ENCODE data around the gene LHX6. TPM values are rescaled to one million over a fixed set of nuclear protein-coding genes. Genes with fewer than 3 reads are reported as not detected.
A peak's percentile ranks its signal among the peaks of the same experiment; 100 is the strongest.

Gene LHX6
- total RNA-seq, 1 experiment from 2014 or later, result not detected

GRCh38 chr9:122263699-122264349, 35.1 kb upstream of the LHX6 start:
- H3K4me3 ChIP-seq (ENCODE audit: low read length), result peak overlapping the region; percentile 79
- H3K9me3 ChIP-seq (ENCODE audit: low read length), result no peaks in the 10 kb centered on the region
- peaks cover 91% of the 10 kb centered on the region for H3K79me2 ChIP-seq (ENCODE audit: low read length)
- no peaks in the 10 kb centered on the region for H3K9me2 ChIP-seq (replicated peaks; ENCODE audit: insufficient read depth, low read length)
- peaks cover 25% of the 10 kb centered on the region for H3K4me1 ChIP-seq (ENCODE audit: low read length)
- H2AFZ ChIP-seq (ENCODE audit: low read length), result peak overlapping the region; percentile 38
- H4K20me1 ChIP-seq (ENCODE audit: insufficient read depth, low read depth, low read length), result peaks cover 3% of the 10 kb centered on the region; the same call in 1 of the 2 replicates
- no peaks in the 10 kb centered on the region for H3K27me3 ChIP-seq (ENCODE audit: low read length)
- peak overlapping the region; percentile 92 for H3K4me2 ChIP-seq (ENCODE audit: low read depth, low read length, poor library complexity, severe bottlenecking)
- peak overlapping the region; percentile 93 for H3K9ac ChIP-seq (ENCODE audit: low read length)
- H3K27ac ChIP-seq (ENCODE audit: low read length), result peak overlapping the region; percentile 50
- peaks cover 12% of the 10 kb centered on the region for H3K36me3 ChIP-seq (ENCODE audit: insufficient read depth, low read length)
- peak; percentile 60 for DNase-seq

- H3K9ac ChIP-seq (ENCODE audit: low read length), result no peak overlapping the region
- peaks cover 17% of the 10 kb centered on the region; the same call in 1 of the 2 replicates for H3K36me3 ChIP-seq (ENCODE audit: insufficient read depth, low read length)
- H3K9me2 ChIP-seq (replicated peaks; ENCODE audit: insufficient read depth, low read length), result no peaks in the 10 kb centered on the region
- no peak overlapping the region for H3K4me3 ChIP-seq (ENCODE audit: low read length)
- no peak overlapping the region for H2AFZ ChIP-seq (ENCODE audit: low read length)
- H3K9me3 ChIP-seq (ENCODE audit: low read length), result no peaks in the 10 kb centered on the region
- no peak overlapping the region for H3K4me2 ChIP-seq (ENCODE audit: low read depth, low read length, poor library complexity, severe bottlenecking)
- H4K20me1 ChIP-seq (ENCODE audit: insufficient read depth, low read depth, low read length), result peaks cover 3% of the 10 kb centered on the region; the same call in 1 of the 2 replicates
- H3K79me2 ChIP-seq (ENCODE audit: low read length), result peaks cover 89% of the 10 kb centered on the region
- no peak overlapping the region for H3K27ac ChIP-seq (ENCODE audit: low read length)
- H3K4me1 ChIP-seq (ENCODE audit: low read length), result peaks cover 25% of the 10 kb centered on the region
- H3K27me3 ChIP-seq (ENCODE audit: low read length), result no peaks in the 10 kb centered on the region
- no peak for DNase-seq
Measured at GRCh38 chr9:122262073-122262472, 33.3 kb upstream of the LHX6 start.

GRCh38 chr9:122261469-122261881, 32.7 kb upstream of the LHX6 start:
- H3K9me2 ChIP-seq (replicated peaks; ENCODE audit: insufficient read depth, low read length), result no peaks in the 10 kb centered on the region
- no peak overlapping the region for H3K4me2 ChIP-seq (ENCODE audit: low read depth, low read length, poor library complexity, severe bottlenecking)
- peaks cover 25% of the 10 kb centered on the region for H3K4me1 ChIP-seq (ENCODE audit: low read length)
- H4K20me1 ChIP-seq (ENCODE audit: insufficient read depth, low read depth, low read length), result peaks cover 3% of the 10 kb centered on the region; the same call in 1 of the 2 replicates
- H3K79me2 ChIP-seq (ENCODE audit: low read length), result peaks cover 90% of the 10 kb centered on the region
- H3K27me3 ChIP-seq (ENCODE audit: low read length), result no peaks in the 10 kb centered on the region
- peaks cover 17% of the 10 kb centered on the region; the same call in 1 of the 2 replicates for H3K36me3 ChIP-seq (ENCODE audit: insufficient read depth, low read length)
- H2AFZ ChIP-seq (ENCODE audit: low read length), result no peak overlapping the region
- DNase-seq, result no peak
- no peak overlapping the region for H3K9ac ChIP-seq (ENCODE audit: low read length)
- no peak overlapping the region for H3K27ac ChIP-seq (ENCODE audit: low read length)
- no peak overlapping the region for H3K4me3 ChIP-seq (ENCODE audit: low read length)
- no peaks in the 10 kb centered on the region for H3K9me3 ChIP-seq (ENCODE audit: low read length)

- H3K27me3 ChIP-seq (ENCODE audit: low read length), result no peaks in the 10 kb centered on the region
- H3K36me3 ChIP-seq (ENCODE audit: insufficient read depth, low read length), result peaks cover 28% of the 10 kb centered on the region; the same call in 1 of the 2 replicates
- H3K9ac ChIP-seq (ENCODE audit: low read length), result no peak overlapping the region
- H2AFZ ChIP-seq (ENCODE audit: low read length), result no peak overlapping the region
- H3K27ac ChIP-seq (ENCODE audit: low read length), result no peak overlapping the region
- peaks cover 90% of the 10 kb centered on the region for H3K79me2 ChIP-seq (ENCODE audit: low read length)
- H3K4me2 ChIP-seq (ENCODE audit: low read depth, low read length, poor library complexity, severe bottlenecking), result no peak overlapping the region
- peaks cover 6% of the 10 kb centered on the region; the same call in 1 of the 2 replicates for H4K20me1 ChIP-seq (ENCODE audit: insufficient read depth, low read depth, low read length)
- no peak for DNase-seq
- H3K4me1 ChIP-seq (ENCODE audit: low read length), result peaks cover 26% of the 10 kb centered on the region
- H3K9me3 ChIP-seq (ENCODE audit: low read length), result no peaks in the 10 kb centered on the region
- H3K4me3 ChIP-seq (ENCODE audit: low read length), result no peak overlapping the region
- no peaks in the 10 kb centered on the region for H3K9me2 ChIP-seq (replicated peaks; ENCODE audit: insufficient read depth, low read length)
Measured at GRCh38 chr9:122258886-122259415, 30.2 kb upstream of the LHX6 start.

- H3K9ac ChIP-seq (ENCODE audit: low read length), result no peak overlapping the region
- no peak overlapping the region for H3K4me2 ChIP-seq (ENCODE audit: low read depth, low read length, poor library complexity, severe bottlenecking)
- 0 out of 2 replicates have a peak, but pooled peaks cover 3% of the 10 kb centered on the region for H4K20me1 ChIP-seq (ENCODE audit: insufficient read depth, low read depth, low read length)
- peaks cover 38% of the 10 kb centered on the region for H3K36me3 ChIP-seq (ENCODE audit: insufficient read depth, low read length)
- peaks cover 83% of the 10 kb centered on the region for H3K79me2 ChIP-seq (ENCODE audit: low read length)
- no peak overlapping the region for H2AFZ ChIP-seq (ENCODE audit: low read length)
- H3K4me3 ChIP-seq (ENCODE audit: low read length), result no peak overlapping the region
- no peaks in the 10 kb centered on the region for H3K9me2 ChIP-seq (replicated peaks; ENCODE audit: insufficient read depth, low read length)
- no peaks in the 10 kb centered on the region for H3K27me3 ChIP-seq (ENCODE audit: low read length)
- H3K9me3 ChIP-seq (ENCODE audit: low read length), result no peaks in the 10 kb centered on the region
- H3K4me1 ChIP-seq (ENCODE audit: low read length), result peaks cover 9% of the 10 kb centered on the region
- no peak overlapping the region for H3K27ac ChIP-seq (ENCODE audit: low read length)
- DNase-seq, result no peak
Measured at GRCh38 chr9:122256206-122256605, 27.4 kb upstream of the LHX6 start.

GRCh38 chr9:122254761-122255160, 26.0 kb upstream of the LHX6 start:
- Histone ChIP-seq H3K9me3 (ENCODE audit: low read length) (no peaks in the 10 kb centered on the region), H2AFZ (ENCODE audit: low read length) (no peak overlapping the region), H3K79me2 (ENCODE audit: low read length) (peaks cover 70% of the 10 kb centered on the region), H4K20me1 (ENCODE audit: insufficient read depth, low read depth, low read length) (0 out of 2 replicates have a peak, but pooled peaks cover 3% of the 10 kb centered on the region), H3K4me1 (ENCODE audit: low read length) (peaks cover 9% of the 10 kb centered on the region), H3K9ac (ENCODE audit: low read length) (0 out of 2 replicates have a peak overlapping the region, but pooled peaks have one; percentile 5), H3K4me3 (ENCODE audit: low read length) (no peak overlapping the region), H3K9me2 (replicated peaks; ENCODE audit: insufficient read depth, low read length) (no peaks in the 10 kb centered on the region), H3K27me3 (ENCODE audit: low read length) (no peaks in the 10 kb centered on the region), H3K4me2 (ENCODE audit: low read depth, low read length, poor library complexity, severe bottlenecking) (no peak overlapping the region), H3K36me3 (ENCODE audit: insufficient read depth, low read length) (peaks cover 43% of the 10 kb centered on the region), H3K27ac (ENCODE audit: low read length) (no peak overlapping the region)
- no peak for DNase-seq

- DNase-seq, result no peak
- Histone ChIP-seq H3K36me3 (ENCODE audit: insufficient read depth, low read length) (peaks cover 50% of the 10 kb centered on the region), H3K27me3 (ENCODE audit: low read length) (no peaks in the 10 kb centered on the region), H3K9me2 (replicated peaks; ENCODE audit: insufficient read depth, low read length) (no peaks in the 10 kb centered on the region), H4K20me1 (ENCODE audit: insufficient read depth, low read depth, low read length) (0 out of 2 replicates have a peak, but pooled peaks cover 3% of the 10 kb centered on the region), H2AFZ (ENCODE audit: low read length) (no peak overlapping the region), H3K4me3 (ENCODE audit: low read length) (no peak overlapping the region), H3K9me3 (ENCODE audit: low read length) (no peaks in the 10 kb centered on the region), H3K4me1 (ENCODE audit: low read length) (peaks cover 9% of the 10 kb centered on the region), H3K4me2 (ENCODE audit: low read depth, low read length, poor library complexity, severe bottlenecking) (no peak overlapping the region), H3K79me2 (ENCODE audit: low read length) (peaks cover 59% of the 10 kb centered on the region), H3K9ac (ENCODE audit: low read length) (no peak overlapping the region), H3K27ac (ENCODE audit: low read length) (no peak overlapping the region)
Measured at GRCh38 chr9:122252796-122253195, 24.0 kb upstream of the LHX6 start.

- Histone ChIP-seq H3K27me3 (ENCODE audit: low read length) (no peaks in the 10 kb centered on the region), H2AFZ (ENCODE audit: low read length) (no peak overlapping the region), H3K36me3 (ENCODE audit: insufficient read depth, low read length) (peaks cover 48% of the 10 kb centered on the region), H4K20me1 (ENCODE audit: insufficient read depth, low read depth, low read length) (0 out of 2 replicates have a peak, but pooled peaks cover 3% of the 10 kb centered on the region), H3K4me1 (ENCODE audit: low read length) (peaks cover 9% of the 10 kb centered on the region), H3K9ac (ENCODE audit: low read length) (no peak overlapping the region), H3K9me2 (replicated peaks; ENCODE audit: insufficient read depth, low read length) (no peaks in the 10 kb centered on the region), H3K79me2 (ENCODE audit: low read length) (peaks cover 46% of the 10 kb centered on the region), H3K4me3 (ENCODE audit: low read length) (no peak overlapping the region), H3K4me2 (ENCODE audit: low read depth, low read length, poor library complexity, severe bottlenecking) (no peak overlapping the region), H3K9me3 (ENCODE audit: low read length) (no peaks in the 10 kb centered on the region), H3K27ac (ENCODE audit: low read length) (no peak overlapping the region)
- no peak for DNase-seq
Measured at GRCh38 chr9:122251351-122251750, 22.6 kb upstream of the LHX6 start.

Measured in Karpas-422 (cell line).